ENCODE results near the gene ZNF550.

DNA sequence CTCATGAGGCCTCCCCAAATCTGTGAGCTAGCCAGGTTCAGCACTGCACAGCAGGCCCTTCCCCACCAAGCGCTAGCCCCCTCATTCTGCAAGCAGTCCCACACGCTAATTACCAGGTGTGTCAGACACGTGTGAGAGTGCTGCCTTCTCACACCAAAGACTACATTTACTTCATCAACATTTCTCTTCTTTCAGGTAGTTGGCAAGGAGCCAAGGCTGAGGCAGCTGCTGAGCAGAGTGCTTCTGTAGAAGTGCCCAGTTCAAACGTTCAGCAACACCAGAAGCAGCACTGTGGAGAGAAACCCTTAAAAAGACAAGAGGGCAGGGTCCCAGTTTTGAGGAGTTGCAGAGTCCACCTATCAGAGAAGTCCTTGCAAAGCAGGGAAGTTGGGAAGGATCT lies 53.5 kb downstream of the ZNF550 start:
- TF ChIP-seq EP300 (IDR thresholded peaks at IDR 0.05) (no peak), POLR2AphosphoS5 (IDR thresholded peaks at IDR 0.05) (no peak)

Data from stomach (tissue), 4 donors.